Gastrocnemius medialis (tissue), 4 donors: Measurements from ENCODE around the gene CACNA1D. TPM values are rescaled to one million over a fixed set of nuclear protein-coding genes. Genes with fewer than 3 reads are reported as not detected.

Source experiments
- ATAC-seq, 2 donors: fragments of 150-250 bp; one replicate each; pipeline ENCODE4 v1.9.1; 2016
- DNase-seq, 2 donors: peaks; one replicate each; pipeline ENCODE4 v3.0.0-alpha.2; 2019
- H3K27ac ChIP-seq, 4 donors: fragments of 200-600 bp; sonication (generic); 1 replicate in 1 of 4; 2 replicates in 3 of 4; pipeline ENCODE4 v1.5.1; 2016 to 2018; ENCODE audit warnings: mild to moderate bottlenecking in 2 of 4, moderate library complexity in 1 of 4
- H3K27me3 ChIP-seq, 3 donors: fragments of 200-600 bp; sonication (generic) in 2 of 3; 1 replicate in 1 of 3; 2 replicates in 2 of 3; pipeline versions ENCODE4 v1.5.1 to v1.6.0; 2016 to 2019; ENCODE audit warnings: mild to moderate bottlenecking in 1 of 3, moderate library complexity in 1 of 3
- H3K36me3 ChIP-seq, 2 donors: fragments of 200-600 bp; sonication (generic) in 1 of 2; one replicate each; pipeline ENCODE4 v1.5.1; 2017 to 2018
- H3K4me1 ChIP-seq, 2 donors: fragments of 200-600 bp; sonication (generic) in 1 of 2; one replicate each; pipeline ENCODE4 v1.5.1; 2016 to 2017; ENCODE audit warnings: mild to moderate bottlenecking in 2 of 2
- H3K4me3 ChIP-seq, 4 donors: fragments of 200-600 bp; sonication (generic) in 3 of 4; 1 replicate in 1 of 4; 2 replicates in 3 of 4; pipeline ENCODE4 v1.5.1; 2016 to 2019; ENCODE audit warnings: mild to moderate bottlenecking in 2 of 4
- H3K9me3 ChIP-seq, 3 donors: fragments of 200-600 bp; sonication (generic) in 2 of 3; 1 replicate in 1 of 3; 2 replicates in 2 of 3; pipeline ENCODE4 v1.5.1; 2016 to 2019
- POLR2A ChIP-seq, 2 donors: fragments of 450-650 bp; IDR thresholded peaks; one replicate each; pipeline ENCODE4 v1.6.1; 2017; ENCODE audit warnings: antibody characterized with exemption in 2 of 2, mild to moderate bottlenecking in 2 of 2, moderate library complexity in 2 of 2
- in situ Hi-C, 4 donors: fragments of 200-750 bp; cut with MboI; loops; one replicate each; pipeline versions ENCODE4 v1.15.0 to v1.8.0; 2017; ENCODE audit warnings: low sequenced_read_pairs in 4 of 4
- intact Hi-C: fragments of 100-400 bp; cut with DNase I; formaldehyde crosslinking; loops from one replicate; pipeline ENCODE4 v1.15.1; 2023; ENCODE audit warnings: low total_unique reads
- total RNA-seq, 4 donors: library from RNA; depleted of rRNA; stranded (reverse); fragments of >200 nt; gene quantifications; one replicate each; pipeline versions ENCODE4 v1.1.0 to v1.2.3, GENCODE V29; 2016
- TF ChIP-seq, protein P1 (sequence below), 5 experiments: fragments of 450-650 bp in 3 of 5; fragments of 200-600 bp in 2 of 5; sonication (generic) in 2 of 5; IDR thresholded peaks in 4 of 5; conservative IDR thresholded peaks in 1 of 5; 1 replicate in 4 of 5; 2 replicates in 1 of 5; pipeline ENCODE4 v1.5.1; 2016 to 2019; ENCODE audit warnings: antibody characterized with exemption in 5 of 5, mild to moderate bottlenecking in 3 of 5, moderate library complexity in 3 of 5

CACNA1D gene
- total RNA-seq, 4 donors from 2014 or later, result 0.18 to 0.34 TPM; not detected in 2

DNA sequence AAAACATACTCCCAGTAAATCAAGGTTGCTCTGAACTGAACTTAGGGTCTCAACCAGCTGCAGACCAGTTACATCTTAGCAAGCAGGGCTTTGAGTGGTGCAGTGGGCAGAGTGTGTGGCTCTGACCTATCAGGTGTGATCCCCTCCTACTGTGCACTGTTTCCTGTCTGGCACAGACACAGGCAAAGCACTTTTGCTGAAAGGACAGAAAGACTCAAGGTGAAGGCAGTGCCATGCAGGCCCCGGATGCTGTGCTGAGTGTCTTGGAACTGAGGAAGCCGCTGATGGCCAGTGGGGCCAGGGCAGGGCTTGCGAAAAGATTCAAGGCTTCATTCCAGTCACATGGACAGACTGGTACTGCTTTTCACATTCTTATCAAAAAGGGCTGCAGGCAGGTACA, 85.2 kb downstream of the CACNA1D start:
- intact Hi-C loops, result no loop called here
- no peak for TF ChIP-seq POLR2A (IDR thresholded peaks at IDR 0.05)
- TF ChIP-seq, protein P1, sequence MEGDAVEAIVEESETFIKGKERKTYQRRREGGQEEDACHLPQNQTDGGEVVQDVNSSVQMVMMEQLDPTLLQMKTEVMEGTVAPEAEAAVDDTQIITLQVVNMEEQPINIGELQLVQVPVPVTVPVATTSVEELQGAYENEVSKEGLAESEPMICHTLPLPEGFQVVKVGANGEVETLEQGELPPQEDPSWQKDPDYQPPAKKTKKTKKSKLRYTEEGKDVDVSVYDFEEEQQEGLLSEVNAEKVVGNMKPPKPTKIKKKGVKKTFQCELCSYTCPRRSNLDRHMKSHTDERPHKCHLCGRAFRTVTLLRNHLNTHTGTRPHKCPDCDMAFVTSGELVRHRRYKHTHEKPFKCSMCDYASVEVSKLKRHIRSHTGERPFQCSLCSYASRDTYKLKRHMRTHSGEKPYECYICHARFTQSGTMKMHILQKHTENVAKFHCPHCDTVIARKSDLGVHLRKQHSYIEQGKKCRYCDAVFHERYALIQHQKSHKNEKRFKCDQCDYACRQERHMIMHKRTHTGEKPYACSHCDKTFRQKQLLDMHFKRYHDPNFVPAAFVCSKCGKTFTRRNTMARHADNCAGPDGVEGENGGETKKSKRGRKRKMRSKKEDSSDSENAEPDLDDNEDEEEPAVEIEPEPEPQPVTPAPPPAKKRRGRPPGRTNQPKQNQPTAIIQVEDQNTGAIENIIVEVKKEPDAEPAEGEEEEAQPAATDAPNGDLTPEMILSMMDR (IDR thresholded peaks at IDR 0.05 in 4 of 5, conservative IDR thresholded peaks at IDR 0.05 in 1 of 5), result no peak
- in situ Hi-C loops, result no loop called here
- no peak for ATAC-seq
- Histone ChIP-seq H3K36me3 (no peaks in the 10 kb centered on the region), H3K9me3 (no peaks in the 10 kb centered on the region), H3K4me1 (no peaks in the 10 kb centered on the region), H3K27ac (no peak overlapping the region), H3K4me3 (no peak overlapping the region), H3K27me3 (no peaks in the 10 kb centered on the region)
- no peak for DNase-seq

DNA sequence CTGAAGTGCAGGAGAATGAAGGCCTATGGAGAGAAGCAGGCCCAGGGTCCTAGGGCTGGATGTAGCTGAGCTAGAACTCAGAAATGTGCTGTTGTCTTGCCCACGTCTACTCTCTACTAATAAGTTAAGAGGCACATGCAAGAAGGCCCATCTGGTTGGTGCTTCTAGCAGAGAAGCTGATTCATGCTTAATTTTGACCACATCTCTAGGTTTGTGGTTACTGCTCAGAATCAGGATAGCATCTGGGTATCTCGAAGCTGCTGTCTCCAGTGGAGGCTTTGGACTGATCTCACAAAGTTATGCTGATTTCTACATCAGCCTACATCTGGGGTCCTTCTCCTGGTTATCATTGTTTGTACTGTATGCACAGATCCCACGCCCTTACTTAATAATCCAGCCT, 87.3 kb downstream of the CACNA1D start:
- in situ Hi-C loops, result no loop called here
- intact Hi-C loops, result no loop called here
- no peak for DNase-seq

DNA sequence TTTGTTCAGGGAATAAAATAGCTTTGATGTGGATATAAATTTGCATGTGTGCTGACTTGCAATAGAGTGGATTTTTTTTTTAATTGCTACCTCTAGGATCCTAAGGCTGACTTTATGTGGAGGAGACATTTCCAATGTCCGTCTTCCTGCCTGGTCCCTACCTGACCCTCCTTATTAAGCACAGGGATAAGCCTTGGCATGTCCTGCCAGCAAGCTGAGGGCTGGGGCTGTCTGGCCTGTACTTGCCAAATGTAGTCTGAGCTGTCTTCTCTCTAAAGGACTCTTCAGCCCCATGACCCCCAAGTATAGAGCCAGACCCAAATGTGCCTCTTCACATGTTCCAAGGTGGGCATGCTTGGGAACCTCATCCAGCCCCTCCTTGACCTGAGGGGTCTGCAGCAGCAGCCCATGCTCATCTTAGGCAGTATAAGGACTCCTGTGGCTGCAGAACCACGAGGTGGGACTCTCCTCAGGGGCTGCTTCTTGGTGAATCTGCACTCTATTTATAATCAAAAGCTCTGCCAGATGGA, 88.8 kb downstream of the CACNA1D start:
- Histone ChIP-seq H3K36me3 (no peaks in the 10 kb centered on the region), H3K27me3 (no peaks in the 10 kb centered on the region), H3K9me3 (no peaks in the 10 kb centered on the region), H3K27ac (no peak overlapping the region), H3K4me1 (no peaks in the 10 kb centered on the region), H3K4me3 (no peak overlapping the region)
- no peak for TF ChIP-seq POLR2A (IDR thresholded peaks at IDR 0.05)
- TF ChIP-seq, protein P1 (IDR thresholded peaks at IDR 0.05 in 4 of 5, conservative IDR thresholded peaks at IDR 0.05 in 1 of 5), result no peak
- in situ Hi-C loops (no loop called here), intact Hi-C loops (no loop called here)
- DNase-seq (no peak), ATAC-seq (no peak)

More for the DNA sequence above, 87.3 kb downstream of the CACNA1D start:
- no peak for ATAC-seq
- H3K4me1 ChIP-seq, result no peaks in the 10 kb centered on the region
- H3K36me3 ChIP-seq, result no peaks in the 10 kb centered on the region
- H3K27me3 ChIP-seq, result no peaks in the 10 kb centered on the region
- no peaks in the 10 kb centered on the region for H3K9me3 ChIP-seq
- H3K27ac ChIP-seq, result no peak overlapping the region
- H3K4me3 ChIP-seq, result no peak overlapping the region
- TF ChIP-seq, protein P1 (IDR thresholded peaks at IDR 0.05 in 4 of 5, conservative IDR thresholded peaks at IDR 0.05 in 1 of 5), result no peak
- TF ChIP-seq POLR2A (IDR thresholded peaks at IDR 0.05), result no peak

DNA sequence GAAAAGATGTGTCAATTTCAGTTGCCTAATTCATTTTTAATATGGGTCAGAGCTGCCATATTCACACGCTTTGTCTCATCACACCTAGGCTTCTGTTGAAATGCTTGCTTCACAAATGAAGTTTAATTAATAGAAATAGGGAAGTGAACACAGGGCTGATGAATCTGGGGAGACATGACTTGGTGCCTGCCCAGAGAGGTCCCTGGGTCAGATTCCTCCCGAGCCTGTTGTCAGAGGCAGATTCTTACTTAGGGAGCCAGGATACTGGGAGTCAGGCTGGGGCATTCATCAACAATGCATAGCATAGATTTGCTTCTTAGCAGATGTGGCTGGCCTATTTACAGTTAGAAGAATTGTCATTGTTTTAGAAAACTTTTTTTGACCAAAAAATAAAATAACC, 90.6 kb downstream of the CACNA1D start:
- Histone ChIP-seq H3K9me3 (no peaks in the 10 kb centered on the region), H3K4me1 (no peaks in the 10 kb centered on the region), H3K27ac (no peak overlapping the region), H3K27me3 (no peaks in the 10 kb centered on the region), H3K4me3 (no peak overlapping the region), H3K36me3 (no peaks in the 10 kb centered on the region)
- intact Hi-C loops (no loop called here), in situ Hi-C loops (no loop called here)
- TF ChIP-seq POLR2A (IDR thresholded peaks at IDR 0.05), result no peak
- TF ChIP-seq, protein P1 (IDR thresholded peaks at IDR 0.05 in 4 of 5, conservative IDR thresholded peaks at IDR 0.05 in 1 of 5), result no peak
- DNase-seq (no peak), ATAC-seq (no peak)

DNA sequence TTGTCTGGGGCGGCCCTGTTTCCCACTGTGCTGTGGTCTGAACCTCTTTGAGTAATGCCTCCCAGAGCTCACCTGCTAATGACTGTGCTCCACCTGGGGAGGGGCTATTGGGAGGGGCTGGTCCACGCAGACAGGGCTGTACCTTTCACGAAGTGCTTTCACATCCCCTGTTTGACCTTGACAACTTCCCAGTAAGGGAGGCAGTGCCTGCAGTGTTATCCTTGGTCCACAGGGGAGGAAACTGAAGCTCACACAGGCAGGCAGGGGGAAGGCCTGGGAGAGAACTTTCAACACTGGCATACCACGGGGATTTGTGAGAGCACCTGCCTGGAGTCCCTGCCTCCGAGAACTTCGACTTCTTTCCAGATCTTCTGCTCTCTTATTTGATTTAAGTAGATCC, 91.2 kb downstream of the CACNA1D start:
- no peak overlapping the region for H3K4me3 ChIP-seq
- no peaks in the 10 kb centered on the region for H3K27me3 ChIP-seq
- in situ Hi-C loops (no loop called here), intact Hi-C loops (no loop called here)
- no peaks in the 10 kb centered on the region for H3K36me3 ChIP-seq
- TF ChIP-seq, protein P1 (IDR thresholded peaks at IDR 0.05 in 4 of 5, conservative IDR thresholded peaks at IDR 0.05 in 1 of 5), result no peak
- TF ChIP-seq POLR2A (IDR thresholded peaks at IDR 0.05), result no peak
- ATAC-seq (no peak), DNase-seq (no peak)
- no peaks in the 10 kb centered on the region for H3K9me3 ChIP-seq
- no peaks in the 10 kb centered on the region for H3K4me1 ChIP-seq
- H3K27ac ChIP-seq, result no peak overlapping the region
